Mesendoderm (in vitro differentiated cells): ENCODE results near the gene PAPPA2.

ENCODE experiments used
- DNase-seq: peaks from one replicate; pipeline ENCODE4 v3.0.0; 2013
- H2AK5ac ChIP-seq: 2 replicates; pipeline ENCODE4 v1.6.1; 2013; ENCODE audit warnings: low read length, inconsistent platforms
- H2BK120ac ChIP-seq: 2 replicates; pipeline ENCODE4 v1.6.1; 2013; ENCODE audit warnings: low read depth, mild to moderate bottlenecking, low read length, moderate library complexity, mixed read lengths
- H2BK15ac ChIP-seq: replicated peaks from 2 replicates; pipeline ENCODE4 v1.6.1; 2013; ENCODE audit warnings: low read depth, mild to moderate bottlenecking, moderate library complexity
- H2BK5ac ChIP-seq: 2 replicates; pipeline ENCODE4 v1.6.1; 2013; ENCODE audit warnings: low read length, inconsistent platforms
- H3K18ac ChIP-seq: 2 replicates; pipeline ENCODE4 v1.6.1; 2013; ENCODE audit warnings: mild to moderate bottlenecking, low read length, mixed read lengths
- H3K23ac ChIP-seq: one replicate; pipeline ENCODE4 v1.6.1; 2013; ENCODE audit warnings: low read length
- H3K27ac ChIP-seq: 2 replicates; pipeline ENCODE4 v1.5.1; 2013; ENCODE audit warnings: low read depth, mild to moderate bottlenecking, inconsistent platforms, low read length, moderate library complexity
- H3K27me3 ChIP-seq: 2 replicates; pipeline ENCODE4 v1.6.1; 2013; ENCODE audit warnings: low read length, control low read depth, mild to moderate bottlenecking, inconsistent platforms; ENCODE audit not compliant: insufficient read depth, poor library complexity
- H3K36me3 ChIP-seq: 2 replicates; pipeline ENCODE4 v1.6.1; 2013; ENCODE audit warnings: low read length, inconsistent platforms; ENCODE audit not compliant: control insufficient read depth, insufficient read depth
- H3K4ac ChIP-seq: one replicate; pipeline ENCODE4 v1.6.1; 2013; ENCODE audit warnings: low read depth, mild to moderate bottlenecking, low read length, moderate library complexity
- H3K4me1 ChIP-seq: 2 replicates; pipeline ENCODE4 v1.6.1; 2013; ENCODE audit warnings: low read depth, low read length, inconsistent platforms; ENCODE audit not compliant: control insufficient read depth
- H3K4me2 ChIP-seq: 2 replicates; pipeline ENCODE4 v1.6.1; 2013; ENCODE audit warnings: low read length
- H3K4me3 ChIP-seq: 2 replicates; pipeline ENCODE4 v1.5.1; 2013; ENCODE audit warnings: mild to moderate bottlenecking, low read length
- H3K56ac ChIP-seq: one replicate; pipeline ENCODE4 v1.6.1; 2013; ENCODE audit warnings: low read length
- H3K79me1 ChIP-seq: 2 replicates; pipeline ENCODE4 v1.6.1; 2013; ENCODE audit warnings: low read length, inconsistent platforms
- H3K79me2 ChIP-seq: 2 replicates; pipeline ENCODE4 v1.6.1; 2013; ENCODE audit warnings: mild to moderate bottlenecking, low read length; ENCODE audit not compliant: control insufficient read depth, insufficient read depth
- H3K9ac ChIP-seq: 2 replicates; pipeline ENCODE4 v1.6.1; 2013; ENCODE audit warnings: low read length, inconsistent platforms
- H4K5ac ChIP-seq: one replicate; pipeline ENCODE4 v1.6.1; 2013; ENCODE audit warnings: low read length
- H4K8ac ChIP-seq: one replicate; pipeline ENCODE4 v1.6.1; 2013; ENCODE audit warnings: low read depth, mild to moderate bottlenecking, control low read depth, low read length, moderate library complexity
- WGBS: extraction: QIAGEN DNeasy Blood & Tissue Kit; methylation state at CpG from one replicate; pipeline ENCODE4 v1.1.7; 2013; ENCODE audit warnings: low lambda C conversion rate, missing lambda C conversion rate; ENCODE audit not compliant: insufficient coverage; ENCODE audit errors: extremely low coverage; 5-methylcytosine and 5-hydroxymethylcytosine counted together

PAPPA2 gene

DNA sequence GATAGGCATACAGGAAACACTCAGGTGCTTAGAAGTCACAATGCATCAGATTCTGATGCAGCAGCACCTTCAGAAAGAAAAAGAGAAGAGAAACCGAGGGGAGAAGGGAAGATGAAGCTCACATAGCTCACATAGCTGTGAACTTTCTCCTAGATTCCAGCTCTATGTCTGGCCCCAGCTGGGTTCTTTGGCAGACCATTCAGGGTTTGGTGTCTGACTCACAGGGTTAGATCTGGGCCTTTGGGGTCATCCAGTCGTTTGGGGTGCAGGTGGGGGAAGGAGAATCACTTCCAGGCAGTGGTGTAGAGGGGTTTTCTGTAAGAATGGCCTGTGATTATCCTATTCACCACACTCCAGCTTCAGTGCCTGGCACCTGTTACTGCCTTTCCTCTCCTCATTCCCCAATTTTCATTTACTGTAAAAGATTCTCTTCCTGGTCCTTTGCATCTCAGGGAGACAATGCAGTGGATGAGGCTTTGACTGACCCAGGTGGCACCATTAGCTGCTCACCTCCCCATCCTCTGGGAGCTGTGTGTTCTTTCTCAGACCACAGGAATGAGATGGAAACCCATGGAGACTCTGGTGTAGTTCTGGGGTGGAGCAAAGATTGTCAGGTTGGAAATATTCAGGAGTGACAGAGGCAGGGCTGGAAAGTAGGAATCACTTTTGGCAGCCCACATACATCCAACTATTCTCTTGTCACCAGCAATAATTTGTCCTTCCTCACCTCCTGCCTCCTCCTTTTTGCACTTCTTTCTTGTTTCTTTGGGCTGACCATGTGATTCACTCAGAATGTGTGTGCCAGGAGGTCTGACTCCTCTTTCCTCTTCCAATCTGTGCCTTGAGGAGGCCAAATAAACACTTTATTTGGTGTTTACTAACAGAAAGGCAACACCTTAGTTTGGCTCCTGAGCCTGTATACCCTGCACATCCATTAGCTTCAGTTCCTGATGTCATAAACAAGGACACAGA is 103.3 kb downstream of the PAPPA2 start:
- H3K4me1 ChIP-seq = no peaks in the 10 kb centered on the region
- no peak overlapping the region for H3K4me3 ChIP-seq
- H3K36me3 ChIP-seq = no peaks in the 10 kb centered on the region
- no peak overlapping the region for H2BK120ac ChIP-seq
- H2BK15ac ChIP-seq = no peak overlapping the region
- DNase-seq = no peak
- H3K27me3 ChIP-seq = no peaks in the 10 kb centered on the region
- no peak overlapping the region for H2AK5ac ChIP-seq
- H3K18ac ChIP-seq = no peak overlapping the region
- no peak overlapping the region for H3K23ac ChIP-seq
- no peak overlapping the region for H4K5ac ChIP-seq
- H4K8ac ChIP-seq = no peak overlapping the region
- no peaks in the 10 kb centered on the region for H3K79me2 ChIP-seq
- WGBS = no CpG with 5 or more reads among the region's 2 CpGs
- no peak overlapping the region for H2BK5ac ChIP-seq
- no peak overlapping the region for H3K56ac ChIP-seq
- no peak overlapping the region for H3K4me2 ChIP-seq
- no peak overlapping the region for H3K27ac ChIP-seq
- H3K79me1 ChIP-seq = no peaks in the 10 kb centered on the region
- no peak overlapping the region for H3K4ac ChIP-seq
- no peak overlapping the region for H3K9ac ChIP-seq

GRCh38 chr1:176567190-176567794 is 104.3 kb downstream of the PAPPA2 start:
- H3K4me3 ChIP-seq = no peak overlapping the region
- no CpG with 5 or more reads among the region's 3 CpGs for WGBS
- no peak overlapping the region for H2BK5ac ChIP-seq
- no peaks in the 10 kb centered on the region for H3K27me3 ChIP-seq
- no peaks in the 10 kb centered on the region for H3K79me1 ChIP-seq
- no peaks in the 10 kb centered on the region for H3K79me2 ChIP-seq
- H2BK120ac ChIP-seq = no peak overlapping the region
- no peak overlapping the region for H3K4ac ChIP-seq
- no peak overlapping the region for H3K4me2 ChIP-seq
- no peaks in the 10 kb centered on the region for H3K36me3 ChIP-seq
- no peak overlapping the region for H3K56ac ChIP-seq
- no peaks in the 10 kb centered on the region for H3K4me1 ChIP-seq
- no peak overlapping the region for H3K9ac ChIP-seq
- no peak overlapping the region for H4K5ac ChIP-seq
- no peak overlapping the region for H3K27ac ChIP-seq
- no peak overlapping the region for H3K18ac ChIP-seq
- no peak overlapping the region for H4K8ac ChIP-seq
- DNase-seq = no peak
- no peak overlapping the region for H3K23ac ChIP-seq
- no peak overlapping the region for H2AK5ac ChIP-seq
- no peak overlapping the region for H2BK15ac ChIP-seq

DNA sequence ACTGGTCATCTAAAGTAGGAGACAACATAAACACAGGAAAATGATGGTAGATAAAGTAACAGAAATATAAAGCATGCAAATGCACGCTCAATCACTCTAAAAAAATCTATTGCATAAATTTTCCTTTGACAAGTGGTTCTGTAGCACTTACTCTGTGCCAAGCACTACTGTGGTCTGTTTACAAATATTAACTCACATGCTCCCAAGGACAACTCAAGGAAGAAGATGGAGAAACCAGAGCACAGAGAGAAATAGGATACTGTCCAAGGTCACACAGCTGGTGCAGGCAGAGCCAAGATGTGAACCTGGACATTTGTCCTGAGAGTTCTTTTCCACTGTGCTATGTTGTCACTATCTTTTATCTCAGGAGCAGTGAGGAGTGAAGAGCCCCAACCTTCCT is 105.2 kb downstream of the PAPPA2 start:
- Histone ChIP-seq H4K5ac (no peak overlapping the region), H2BK120ac (no peak overlapping the region), H3K4me1 (no peaks in the 10 kb centered on the region), H3K9ac (no peak overlapping the region), H3K79me2 (no peaks in the 10 kb centered on the region), H3K23ac (no peak overlapping the region), H3K4me3 (no peak overlapping the region), H3K27ac (no peak overlapping the region), H3K18ac (no peak overlapping the region), H2AK5ac (no peak overlapping the region), H3K4me2 (no peak overlapping the region), H3K79me1 (no peaks in the 10 kb centered on the region), H2BK5ac (no peak overlapping the region), H3K27me3 (no peaks in the 10 kb centered on the region), H4K8ac (no peak overlapping the region), H3K56ac (no peak overlapping the region), H3K36me3 (no peaks in the 10 kb centered on the region), H2BK15ac (no peak overlapping the region), H3K4ac (no peak overlapping the region)
- WGBS = no CpG with 5 or more reads among the region's 1 CpG
- DNase-seq = no peak

DNA sequence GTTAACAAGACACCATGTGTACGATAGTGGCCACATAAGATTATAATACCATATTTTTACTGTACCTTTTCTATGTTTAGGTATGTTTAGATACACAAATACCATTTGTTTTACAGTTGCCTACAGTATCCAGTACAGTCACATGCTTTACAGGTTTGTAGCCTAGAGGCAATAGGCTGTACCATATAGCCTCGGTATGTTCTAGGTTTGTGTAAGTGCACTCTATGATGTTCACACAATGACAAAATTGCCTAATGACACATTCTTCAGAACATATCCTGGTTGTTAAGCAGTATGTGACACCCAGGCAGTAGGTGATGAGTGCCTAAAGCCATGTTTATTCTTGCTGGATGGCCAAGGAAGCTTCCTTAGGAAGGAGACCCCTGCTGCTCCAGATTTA is 111.8 kb downstream of the PAPPA2 start:
- H3K4me1 ChIP-seq = no peaks in the 10 kb centered on the region
- H2BK120ac ChIP-seq = no peak overlapping the region
- no peak for DNase-seq
- H2AK5ac ChIP-seq = no peak overlapping the region
- no peak overlapping the region for H2BK5ac ChIP-seq
- no peak overlapping the region for H3K56ac ChIP-seq
- no peak overlapping the region for H3K4ac ChIP-seq
- no peaks in the 10 kb centered on the region for H3K36me3 ChIP-seq
- no peak overlapping the region for H3K23ac ChIP-seq
- H3K79me1 ChIP-seq = no peaks in the 10 kb centered on the region
- no peak overlapping the region for H3K18ac ChIP-seq
- no peaks in the 10 kb centered on the region for H3K79me2 ChIP-seq
- WGBS = no CpG with 5 or more reads among the region's 2 CpGs
- no peak overlapping the region for H3K4me3 ChIP-seq
- H2BK15ac ChIP-seq = no peak overlapping the region
- H3K9ac ChIP-seq = no peak overlapping the region
- no peak overlapping the region for H3K4me2 ChIP-seq
- H3K27me3 ChIP-seq = no peaks in the 10 kb centered on the region
- no peak overlapping the region for H4K8ac ChIP-seq
- no peak overlapping the region for H4K5ac ChIP-seq
- no peak overlapping the region for H3K27ac ChIP-seq

- Histone ChIP-seq H2BK5ac (no peak overlapping the region), H2BK120ac (no peak overlapping the region), H3K18ac (no peak overlapping the region), H4K5ac (no peak overlapping the region), H3K4me2 (no peak overlapping the region), H2AK5ac (no peak overlapping the region), H3K79me2 (no peaks in the 10 kb centered on the region), H3K4ac (no peak overlapping the region), H3K4me3 (no peak overlapping the region), H3K27me3 (no peaks in the 10 kb centered on the region), H3K36me3 (no peaks in the 10 kb centered on the region), H3K9ac (no peak overlapping the region), H3K23ac (no peak overlapping the region), H2BK15ac (no peak overlapping the region), H3K4me1 (no peaks in the 10 kb centered on the region), H3K79me1 (no peaks in the 10 kb centered on the region), H4K8ac (no peak overlapping the region), H3K56ac (no peak overlapping the region), H3K27ac (no peak overlapping the region)
- no peak for DNase-seq
- WGBS = no CpG with 5 or more reads among the region's 1 CpG
These were observed 113.0 kb downstream of the PAPPA2 start for GRCh38 chr1:176575991-176576390.
